ENCODE measurements around the gene ILF3.

ILF3 gene

GRCh38 chr19:10740798-10741197 is 86.7 kb downstream of the ILF3 start:
- DNase-seq = no peak
